RKO (cell line): Measurements from ENCODE around the gene PRSS8.
"Not testable (repeated sequence)": the region's sequence is repeated elsewhere in the genome, so short reads cannot be mapped to it uniquely, and the experiment has no call there.

ENCODE experiments used
- DNase-seq: peaks from one replicate; pipeline ENCODE4 v3.0.0-alpha.2; 2016; ENCODE audit warnings: low spot score

PRSS8 gene

DNA sequence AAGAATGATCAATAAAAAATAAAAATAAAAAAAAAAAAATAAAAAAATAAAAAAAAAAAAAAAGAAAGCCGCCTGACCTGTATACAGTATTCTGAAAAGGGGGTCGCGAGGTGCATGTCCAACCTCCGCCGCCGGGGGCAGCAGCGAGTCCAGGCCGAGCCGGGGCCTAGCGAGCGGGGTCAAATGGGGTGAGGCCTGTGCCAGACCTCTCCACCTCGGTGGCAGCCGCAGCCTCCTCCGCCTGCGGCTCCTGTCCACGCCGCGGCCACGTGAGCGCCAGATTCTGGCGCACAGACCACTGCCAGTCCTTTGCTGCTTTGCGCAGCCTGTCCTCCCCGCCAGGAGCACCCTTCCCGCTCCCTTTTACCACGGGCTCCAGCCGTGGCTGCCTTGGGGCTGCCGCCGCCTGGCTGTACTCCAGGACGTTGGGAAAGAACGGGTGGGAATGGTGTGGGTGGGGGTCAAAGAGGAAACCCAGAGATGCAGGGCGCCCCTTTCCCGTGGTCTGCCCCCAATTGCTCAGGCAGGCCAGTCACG is 29.8 kb downstream of the PRSS8 start:
- peak; percentile 77 for DNase-seq

DNA sequence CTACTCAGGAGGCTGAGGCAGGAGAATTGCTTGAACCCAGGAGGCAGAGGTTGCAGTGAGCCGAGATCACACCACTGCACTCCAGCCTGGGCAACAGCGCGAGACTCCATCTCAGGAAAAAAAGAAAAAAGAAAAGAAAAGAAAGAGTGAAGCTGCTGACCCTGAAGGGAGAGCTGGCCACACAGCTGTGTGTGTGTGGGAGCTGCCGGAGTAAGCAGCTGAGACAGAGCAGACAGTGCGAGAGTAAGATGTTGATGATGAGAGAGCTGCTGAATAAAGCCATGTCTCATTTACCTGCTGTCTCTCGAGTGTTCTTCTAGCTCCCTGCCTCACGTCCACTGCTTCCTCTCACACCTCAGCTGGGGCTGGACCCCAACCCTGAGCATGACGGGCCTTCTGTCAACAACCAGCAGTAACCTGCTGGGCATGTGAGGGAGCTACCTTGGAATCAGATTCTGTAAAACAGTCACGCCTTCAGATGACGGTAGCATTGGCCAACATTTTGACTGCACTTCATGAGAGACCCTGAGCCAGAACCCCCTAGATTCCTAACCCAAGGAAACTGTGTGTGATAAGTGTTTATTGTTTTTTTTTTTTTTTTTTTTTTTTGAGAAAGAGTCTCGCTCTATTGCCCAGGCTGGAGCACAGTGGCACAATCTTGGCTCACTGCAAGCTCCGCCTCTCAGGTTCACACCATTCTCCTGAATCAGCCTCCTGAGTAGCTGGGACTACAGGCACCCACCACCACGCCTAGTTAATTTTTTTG is 34.5 kb downstream of the PRSS8 start:
- DNase-seq: not testable (repeated sequence)

DNA sequence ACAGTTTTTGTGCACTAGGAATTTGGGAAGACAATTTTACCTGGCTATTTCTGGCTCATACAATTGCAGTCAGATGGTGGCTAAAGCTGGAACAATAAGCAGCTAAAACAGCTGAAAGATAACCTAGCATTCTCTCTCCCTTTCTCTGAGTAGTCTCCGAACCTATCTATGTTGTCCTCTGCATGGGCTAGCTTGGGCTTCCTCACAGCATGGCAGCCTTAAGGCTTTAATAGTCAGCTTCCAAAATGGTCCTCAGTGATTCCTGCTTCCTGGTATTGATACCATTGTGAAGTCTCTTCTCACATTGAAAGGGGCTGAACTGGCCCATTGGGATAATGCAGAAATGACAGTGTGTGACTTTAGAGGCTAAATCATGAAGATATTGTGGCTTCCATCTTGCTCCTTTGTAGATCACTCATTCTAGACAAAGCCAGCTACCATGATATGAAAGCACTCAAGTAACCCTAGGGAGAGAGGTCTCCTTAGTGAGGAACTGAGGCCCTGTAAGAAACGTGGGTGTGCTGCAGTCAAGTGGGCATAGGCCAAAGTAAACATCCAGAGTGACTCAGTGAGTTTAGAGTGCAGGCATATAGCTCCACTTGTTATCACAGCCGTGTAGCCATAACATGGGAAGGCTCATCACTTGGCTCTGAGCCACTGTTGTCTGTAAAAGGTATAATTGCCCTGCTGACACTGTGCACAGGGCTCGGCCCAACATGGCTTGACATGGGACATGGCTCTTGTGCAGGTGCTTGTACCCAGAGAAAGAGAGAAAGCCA is 35.5 kb downstream of the PRSS8 start:
- DNase-seq: no peak

DNA sequence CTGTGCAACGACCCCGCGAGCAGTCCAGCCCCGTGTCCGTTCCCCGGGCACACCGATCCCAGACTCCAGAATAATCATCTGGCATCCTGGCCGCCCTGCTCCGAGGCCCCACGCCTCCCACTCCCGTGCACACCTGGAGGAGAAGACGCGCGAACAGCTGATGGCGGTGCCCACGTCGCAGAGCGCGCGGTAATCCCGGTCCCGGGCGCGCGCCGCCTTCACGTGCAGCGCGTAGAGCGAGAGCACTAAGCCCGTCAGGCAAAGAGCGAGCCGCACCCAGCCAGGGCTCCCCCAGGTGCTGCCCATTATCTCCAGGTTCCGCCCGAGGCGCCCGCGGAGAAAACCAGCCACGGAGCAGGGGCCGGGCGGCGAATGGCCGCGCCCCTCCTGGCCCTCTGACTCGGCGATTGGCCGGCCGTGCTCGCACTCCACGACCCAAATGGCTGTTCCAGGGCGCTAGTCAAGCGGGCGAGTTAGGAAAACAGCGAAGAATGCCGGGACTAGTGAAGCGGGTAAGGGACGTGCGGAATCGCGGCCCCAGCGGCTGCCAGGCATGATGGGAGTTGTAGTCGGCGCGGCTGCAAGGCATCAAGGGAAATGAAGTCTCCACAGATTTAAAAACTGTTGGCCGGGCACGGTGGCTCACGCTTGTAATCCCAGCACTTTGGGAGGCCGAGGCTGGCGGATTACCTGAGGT is 41.0 kb downstream of the PRSS8 start, which contains the start of gene VKORC1:
Gene VKORC1, minus strand, starts transcription at position 374 of the 697 bp plus-strand sequence. Its CDS starts 68 bp downstream, at position 306.
- peak; percentile 98 for DNase-seq

DNA sequence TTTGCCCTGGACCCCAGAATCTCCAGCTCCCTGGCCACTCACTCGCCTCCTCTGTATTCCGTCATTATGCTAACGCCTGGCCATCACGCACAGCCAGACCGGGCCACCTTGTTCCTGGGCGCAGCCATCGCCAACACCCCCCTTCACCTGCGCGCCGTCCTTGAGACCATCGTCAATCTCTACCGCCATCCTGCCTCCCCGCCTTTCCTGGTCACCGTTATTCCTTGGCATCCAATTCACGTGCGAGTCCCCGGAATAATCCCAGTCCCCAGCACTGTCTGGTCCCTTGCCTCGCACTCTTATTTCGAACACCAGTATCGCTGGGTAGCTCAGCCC is 41.5 kb downstream of the PRSS8 start:
- DNase-seq: no peak

DNA sequence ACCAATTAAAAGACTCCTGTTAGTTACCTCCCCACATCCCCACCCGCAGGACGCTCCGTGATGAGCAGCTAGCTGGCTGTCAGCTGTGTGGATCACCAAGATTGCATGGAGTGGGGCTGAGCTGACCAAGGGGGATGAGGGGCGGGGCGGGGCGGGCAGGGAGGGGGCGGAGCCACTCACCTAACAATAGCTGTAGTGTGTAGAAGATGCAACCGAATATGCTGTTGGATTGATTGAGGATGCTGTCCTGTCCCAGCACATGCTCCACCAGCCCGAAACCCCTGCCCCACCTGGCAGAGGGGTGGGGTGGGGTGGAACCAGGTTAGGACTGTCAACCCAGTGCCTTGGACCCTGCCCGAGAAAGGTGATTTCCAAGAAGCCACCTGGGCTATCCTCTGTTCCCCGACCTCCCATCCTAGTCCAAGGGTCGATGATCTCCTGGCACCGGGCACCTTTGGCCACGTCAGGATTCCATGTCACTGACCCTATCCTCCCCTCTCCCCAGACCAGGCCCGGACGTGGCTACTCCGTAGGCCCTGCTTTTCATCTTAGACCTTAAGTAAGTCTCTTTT is 42.3 kb downstream of the PRSS8 start:
- peak; percentile 58 for DNase-seq

DNA sequence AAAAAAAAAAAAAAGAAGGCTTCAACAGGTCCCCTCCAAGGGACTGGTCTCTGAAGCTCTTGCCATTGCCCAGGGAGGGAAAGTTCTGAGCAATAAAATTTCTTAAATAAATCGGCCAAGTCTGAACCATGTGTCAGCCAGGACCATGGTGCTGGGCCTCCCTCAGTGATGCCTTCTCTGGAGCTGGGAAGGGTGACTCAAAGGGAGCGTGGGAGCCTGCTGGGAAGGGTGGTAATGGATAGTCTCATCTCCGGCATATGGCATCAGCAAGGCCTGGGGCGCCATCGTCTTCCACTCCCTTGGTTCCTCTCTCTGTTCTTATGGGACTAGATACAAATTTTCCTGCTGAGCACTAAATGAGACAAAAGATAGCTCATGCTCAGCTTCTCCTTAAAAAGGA is 43.2 kb downstream of the PRSS8 start:
- no peak for DNase-seq

DNA sequence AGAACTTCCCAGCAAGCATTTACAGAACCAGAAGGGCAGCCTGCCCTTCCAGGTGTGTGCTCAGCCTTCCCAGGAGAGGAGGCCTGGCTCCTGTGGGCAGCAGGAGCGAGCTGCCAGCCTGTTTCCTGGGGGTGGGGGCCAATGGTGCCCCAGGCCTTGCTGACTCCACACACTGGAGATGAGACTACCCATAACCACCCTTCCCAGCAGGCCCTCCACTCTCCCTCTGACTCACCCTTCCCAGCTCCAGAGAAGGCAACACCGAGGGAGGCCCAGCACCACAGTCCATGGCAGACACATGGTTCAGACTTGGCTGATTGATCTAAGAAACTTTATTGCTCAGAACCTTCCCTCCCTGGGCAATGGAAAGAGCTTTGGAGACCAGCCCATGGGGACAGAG is 45.0 kb downstream of the PRSS8 start:
- no peak for DNase-seq

DNA sequence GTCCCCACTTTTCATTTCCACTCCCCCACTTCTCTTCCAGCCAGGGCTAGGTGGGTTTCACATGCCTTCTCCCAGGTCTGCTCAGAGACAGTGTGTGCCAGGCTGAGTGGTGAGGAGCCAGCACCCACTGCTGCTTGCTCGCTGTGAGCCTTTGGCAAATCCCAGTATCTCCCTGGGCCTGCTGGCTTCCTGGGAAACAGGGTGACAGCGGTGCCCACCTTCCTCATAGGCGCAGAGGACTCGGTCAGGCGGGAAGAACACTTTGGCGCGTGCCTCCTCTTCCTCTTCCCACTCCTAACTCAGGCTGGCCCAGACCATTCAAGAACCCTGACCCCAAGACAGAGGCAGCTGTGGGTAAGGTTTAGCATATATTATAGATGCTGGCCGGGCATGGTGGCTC is 46.3 kb downstream of the PRSS8 start:
- no peak for DNase-seq

DNA sequence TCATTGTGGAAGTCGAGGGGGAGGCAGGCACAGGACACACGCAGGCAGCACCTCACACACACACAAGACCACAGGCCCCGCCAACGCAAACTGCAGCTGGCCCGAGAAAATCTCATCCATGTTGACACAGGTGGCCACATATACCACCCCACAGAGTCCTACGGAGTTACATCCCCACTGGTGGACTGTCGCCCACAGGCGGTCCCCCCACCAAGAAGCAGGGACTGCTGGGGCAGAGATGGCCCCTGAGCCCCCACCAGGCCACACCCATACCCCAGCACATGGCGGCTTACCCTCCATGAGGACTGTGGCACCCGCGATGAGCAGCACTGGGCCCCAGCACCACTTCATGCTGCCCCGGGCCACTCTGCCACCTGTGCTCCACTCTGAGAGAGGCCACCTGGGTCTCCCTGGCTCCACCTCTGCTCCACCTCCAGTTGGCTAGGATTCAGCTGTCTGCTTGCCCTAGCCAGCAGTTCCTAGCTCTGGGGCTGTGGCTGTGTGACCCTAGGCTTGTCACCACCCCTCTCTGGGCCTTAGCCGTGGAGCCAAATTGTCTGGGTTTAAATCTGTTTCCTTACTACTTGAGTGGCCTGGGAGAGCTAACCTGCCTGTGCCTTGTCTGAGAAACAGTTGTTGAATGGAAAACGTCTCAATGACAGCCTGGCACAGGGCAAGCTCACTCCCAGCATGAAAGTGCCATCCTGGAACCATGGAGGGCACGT is 46.9 kb downstream of the PRSS8 start, which contains the start of gene PRSS53:
Gene PRSS53, minus strand, starts transcription at position 485 of the 725 bp plus-strand sequence. Its CDS starts 134 bp downstream, at position 351.
- no peak for DNase-seq

DNA sequence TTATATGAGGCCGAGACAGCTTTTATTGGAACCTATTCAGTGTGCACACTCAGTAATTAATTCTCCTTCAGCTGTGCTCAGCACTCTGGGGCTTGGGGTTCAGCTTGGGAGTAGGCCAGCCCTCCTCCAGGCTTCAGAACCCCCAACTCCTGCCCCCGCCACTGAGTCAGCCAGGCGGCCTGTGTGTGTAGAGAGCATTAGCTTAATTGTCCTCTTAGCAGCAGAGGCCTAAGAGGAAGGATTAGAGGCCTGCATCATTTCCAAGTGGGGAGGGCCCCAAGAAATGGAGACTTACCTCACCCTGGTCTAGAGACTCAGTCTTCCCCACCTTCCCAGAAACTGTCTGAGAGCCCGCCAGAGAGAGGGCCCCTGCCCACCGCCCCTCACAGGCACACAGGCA is 47.6 kb downstream of the PRSS8 start:
- no peak for DNase-seq

DNA sequence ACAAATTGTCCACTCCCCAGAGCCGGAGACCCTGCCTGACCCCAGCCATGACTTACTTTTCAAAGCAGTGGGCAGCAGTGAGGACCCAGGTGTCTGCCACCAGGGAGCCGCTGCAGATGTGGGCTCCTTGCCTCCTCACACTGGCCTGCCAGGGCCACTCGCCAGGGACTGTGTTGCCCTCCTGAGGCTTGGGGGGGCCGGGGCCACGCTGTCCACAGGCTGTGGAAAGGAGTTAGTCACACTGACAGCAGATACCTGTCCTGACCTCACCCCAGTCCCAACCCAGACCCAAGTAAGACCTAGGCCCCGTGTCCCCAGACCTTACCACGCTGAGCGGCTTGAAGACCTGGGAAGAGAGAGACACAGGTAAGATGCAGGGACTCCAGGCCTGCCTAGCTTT is 48.0 kb downstream of the PRSS8 start:
- no peak for DNase-seq

DNA sequence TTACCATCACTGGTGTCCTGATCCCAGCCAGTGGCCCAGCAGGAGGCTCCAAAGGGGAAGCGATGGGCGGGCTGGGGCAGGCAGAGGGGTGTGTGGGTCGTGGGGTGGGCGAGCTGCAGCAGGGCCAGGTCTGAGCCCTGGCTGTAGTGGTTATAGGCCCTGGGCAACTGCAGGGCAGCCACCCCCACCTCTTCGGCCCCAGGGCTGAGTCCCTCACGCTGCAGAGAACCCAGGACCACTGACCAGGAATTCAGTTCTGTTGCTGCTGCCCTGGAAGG is 49.0 kb downstream of the PRSS8 start:
- no peak for DNase-seq

DNA sequence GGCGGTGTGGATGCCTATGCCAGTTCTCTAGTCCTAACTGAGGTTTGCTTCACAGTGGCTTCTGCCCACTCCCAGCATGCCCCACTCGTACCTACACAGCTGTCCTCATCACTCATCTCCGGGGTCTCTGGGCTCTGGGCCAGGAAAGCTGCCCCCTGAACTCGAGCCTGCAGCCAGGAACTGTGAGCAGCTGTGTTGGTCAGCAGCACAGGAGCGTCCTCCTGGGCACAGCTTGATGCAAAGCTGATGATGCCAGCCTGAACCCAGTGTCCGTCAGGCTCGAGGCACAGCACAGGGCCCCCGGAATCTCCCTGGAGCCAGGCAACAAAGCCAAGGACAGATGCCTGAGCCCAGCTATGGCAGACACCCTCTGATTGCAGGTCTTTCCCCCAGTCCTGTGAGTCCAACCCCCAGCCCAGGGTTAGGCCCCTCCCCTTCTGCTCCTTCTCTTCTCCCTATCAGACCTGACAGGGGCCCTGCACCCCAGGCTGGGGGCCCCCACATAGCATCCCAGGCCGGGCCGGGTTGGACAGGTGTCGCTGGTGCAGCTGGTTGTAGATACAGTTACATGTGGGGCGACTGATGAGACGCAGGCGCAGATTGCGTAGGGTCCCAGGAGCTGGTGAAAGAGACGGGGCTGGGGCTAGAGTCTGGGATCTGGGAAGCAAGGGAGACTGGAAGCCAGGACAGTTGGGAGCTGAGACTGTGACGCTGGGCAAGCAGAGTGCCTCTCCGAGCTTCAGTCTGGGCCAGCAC is 49.5 kb downstream of the PRSS8 start:
- DNase-seq: no peak

DNA sequence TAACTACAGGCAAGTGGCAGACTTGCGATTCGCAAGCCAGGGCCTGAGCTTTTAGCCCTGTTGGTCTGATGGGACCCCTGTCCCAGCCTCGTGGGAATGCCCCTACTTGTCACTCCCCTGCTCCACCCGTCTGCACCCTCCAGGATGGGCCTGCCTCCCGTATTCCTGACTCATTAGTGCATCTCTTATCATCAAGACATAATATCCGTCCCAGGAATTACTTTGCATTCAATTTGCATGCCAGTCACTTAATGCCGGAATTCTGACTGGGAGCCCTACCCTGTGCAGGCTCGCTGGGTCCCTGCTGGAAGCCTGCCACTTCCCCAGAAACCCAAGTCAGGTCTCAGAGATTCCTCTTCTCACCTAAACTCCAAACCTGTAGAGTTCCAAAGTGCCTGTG is 50.1 kb downstream of the PRSS8 start:
- DNase-seq: no peak

DNA sequence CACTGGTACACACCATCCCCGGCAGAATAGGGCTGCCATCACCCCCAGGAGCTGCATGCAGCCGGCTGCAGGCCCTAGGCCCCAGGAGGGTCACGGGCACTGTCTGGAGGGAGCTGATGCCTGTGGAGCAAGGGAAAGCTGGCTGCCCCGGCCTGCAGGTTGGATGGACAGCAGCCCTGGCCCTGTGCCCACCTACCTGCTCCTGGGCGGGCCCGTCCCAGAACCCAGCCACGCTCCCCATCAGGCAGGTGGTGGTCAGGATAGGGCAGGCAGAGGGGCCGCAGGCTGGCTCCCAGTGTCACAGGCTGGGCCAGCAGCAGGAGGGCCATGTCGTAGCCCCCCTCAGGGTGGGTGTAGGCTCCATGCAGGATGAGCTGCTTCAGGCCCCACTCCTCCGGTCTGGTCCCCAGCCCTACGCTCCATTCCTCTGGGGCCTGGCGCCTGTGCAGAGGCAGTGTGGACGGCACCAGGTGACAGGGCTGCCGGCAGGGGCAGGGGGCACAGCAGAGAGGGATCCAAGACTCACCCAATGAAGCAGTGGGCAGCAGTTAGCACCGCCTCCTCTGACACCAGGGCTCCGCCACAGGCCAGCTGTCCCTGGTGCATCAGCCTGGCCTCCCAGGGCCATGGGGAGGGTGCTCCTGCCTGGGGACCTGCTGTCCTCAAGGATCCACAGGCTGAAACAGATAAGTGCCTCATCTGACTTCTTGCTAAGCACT is 50.8 kb downstream of the PRSS8 start:
- no peak for DNase-seq

DNA sequence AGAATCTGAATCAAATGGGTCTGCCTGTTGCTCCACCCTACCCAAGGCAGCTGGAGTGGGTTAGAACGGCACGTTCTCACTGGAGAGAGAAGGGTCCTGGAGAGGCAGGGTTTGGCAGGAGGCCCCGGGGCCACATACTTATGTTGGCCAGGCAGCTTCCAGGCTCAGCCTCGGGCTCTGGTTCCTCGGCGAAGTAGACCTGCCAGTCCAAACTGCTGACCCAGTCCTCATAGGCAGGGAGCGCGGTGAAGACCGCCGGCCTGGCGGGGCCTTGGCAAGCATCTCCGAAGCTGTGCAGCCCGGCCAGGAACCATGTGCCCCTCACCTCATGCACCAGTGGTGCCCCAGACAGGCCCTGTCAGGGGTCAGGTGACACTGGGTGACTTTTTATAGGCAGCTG is 51.5 kb downstream of the PRSS8 start:
- DNase-seq: no peak

DNA sequence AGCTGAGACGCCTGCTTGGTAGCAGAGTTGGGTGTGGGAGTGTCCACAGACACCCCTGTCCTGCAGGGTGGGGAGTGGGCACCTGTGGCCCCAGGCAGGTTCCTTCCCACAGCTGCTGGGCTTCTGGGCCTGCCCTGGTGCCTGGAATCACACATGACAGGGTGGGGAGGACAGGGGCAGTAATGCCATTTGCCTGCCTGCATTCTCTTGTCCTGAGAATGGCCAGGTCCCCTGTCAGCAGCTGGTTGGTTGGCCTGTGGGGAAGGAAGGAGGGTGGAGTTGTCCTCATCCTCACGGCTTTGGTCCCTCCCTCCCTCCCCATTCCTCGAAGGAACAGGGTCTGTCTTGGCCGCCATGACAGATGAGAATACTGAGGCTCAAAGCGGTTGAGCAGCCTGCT is 52.0 kb downstream of the PRSS8 start:
- DNase-seq: no peak

DNA sequence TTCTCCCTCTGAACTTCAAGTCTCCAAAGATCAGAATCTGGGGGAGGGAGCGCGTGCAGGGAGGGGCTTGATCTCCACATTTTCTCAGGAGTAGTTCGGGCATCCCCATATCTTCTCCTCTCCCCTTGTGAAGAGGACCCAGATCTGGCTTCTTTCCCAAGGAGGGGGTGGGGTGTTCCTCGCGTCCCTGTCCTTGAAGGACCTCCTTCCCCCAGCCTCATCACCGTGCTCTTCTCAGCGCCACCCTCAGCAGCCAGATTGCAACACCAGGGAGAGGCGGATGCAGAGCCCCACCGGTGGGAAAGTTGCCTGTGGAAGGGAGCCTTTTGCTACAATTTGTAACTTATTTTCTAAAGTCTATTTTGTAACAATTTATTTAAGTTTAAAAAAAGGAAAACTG is 52.4 kb downstream of the PRSS8 start:
- no peak for DNase-seq

DNA sequence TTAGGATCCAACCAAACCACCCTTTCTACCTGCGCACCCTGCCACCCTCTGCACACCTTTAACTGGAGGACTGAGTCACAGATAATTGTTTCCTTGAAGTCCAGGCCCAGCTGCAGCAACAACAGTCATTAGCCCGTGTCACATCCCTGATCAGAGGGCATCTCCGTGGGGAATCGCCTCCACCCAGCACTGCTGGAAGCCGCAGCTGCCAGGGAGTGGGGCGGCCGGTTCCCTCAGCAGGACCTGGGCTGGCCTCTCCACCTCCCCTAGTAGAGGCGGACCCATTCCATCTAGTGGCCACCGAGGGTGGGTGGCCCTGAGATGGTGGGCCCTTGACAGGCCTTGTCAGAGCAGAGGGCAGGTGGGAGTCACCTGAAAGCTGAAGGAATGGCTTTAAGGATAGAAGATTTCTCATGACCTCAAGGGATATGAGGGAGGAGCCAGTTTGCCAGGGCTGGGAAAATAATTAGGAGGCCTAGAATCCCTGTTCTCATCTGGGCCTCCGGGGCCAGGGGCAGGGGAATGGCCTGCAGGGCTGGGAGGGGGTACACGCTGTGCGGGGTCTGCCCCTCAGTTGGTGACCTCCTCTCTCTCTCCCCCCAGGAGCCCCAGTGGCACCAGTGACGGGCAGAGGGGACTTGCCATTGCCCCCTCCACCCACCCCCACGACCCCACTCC is 53.0 kb downstream of the PRSS8 start:
- no peak for DNase-seq
